HAP-1 (cell line): ENCODE data around the gene STEAP1B.

Experiments
- DNase-seq, 2 experiments: peaks; one replicate each; pipeline ENCODE4 v3.0.0-alpha.2; 2016 to 2020; ENCODE audit warnings: low spot score in 2 of 2
- H3K27me3 ChIP-seq: fragments of 250-450 bp; sonication (Bioruptor Pico); 2 replicates; pipeline ENCODE4 v1.5.1; 2020; ENCODE audit warnings: low read depth, mild to moderate bottlenecking, moderate library complexity
- H3K36me3 ChIP-seq: fragments of 250-450 bp; sonication (Bioruptor Pico); replicated peaks from 2 replicates; pipeline ENCODE4 v1.5.1; 2020; ENCODE audit warnings: mild to moderate bottlenecking
- H3K4me1 ChIP-seq: fragments of 250-450 bp; sonication (Bioruptor Pico); 2 replicates; pipeline ENCODE4 v1.5.1; 2020; ENCODE audit warnings: mild to moderate bottlenecking
- H3K4me3 ChIP-seq: fragments of 250-450 bp; sonication (Bioruptor Pico); 2 replicates; pipeline ENCODE4 v1.5.1; 2020; ENCODE audit warnings: mild to moderate bottlenecking, moderate library complexity
- H3K9me3 ChIP-seq: fragments of 250-450 bp; sonication (Bioruptor Pico); 2 replicates; pipeline ENCODE4 v1.5.1; 2020; ENCODE audit warnings: mild to moderate bottlenecking, moderate library complexity
- in situ Hi-C: fragments of 300-500 bp; cut with MboI; formaldehyde crosslinking; loops from 3 replicates; pipeline ENCODE4 v1.14.3; 2020; ENCODE audit warnings: low sequenced_read_pairs, inconsistent platforms, mixed read lengths

Gene STEAP1B

GRCh38 chr7:22486597-22486996 is 13.4 kb downstream of the STEAP1B start:
- Histone ChIP-seq H3K9me3 (no peaks in the 10 kb centered on the region), H3K4me3 (no peak overlapping the region), H3K4me1 (no peaks in the 10 kb centered on the region), H3K36me3 (peaks cover 27% of the 10 kb centered on the region), H3K27me3 (no peaks in the 10 kb centered on the region)
- in situ Hi-C loops = loop anchor here (5.0 kb wide), 1 partner anchor 379 kb away; no protein-coding TSS in a partner anchor
- DNase-seq = no peak

- H3K36me3 ChIP-seq = peaks cover 23% of the 10 kb centered on the region
- no peaks in the 10 kb centered on the region for H3K27me3 ChIP-seq
- no peaks in the 10 kb centered on the region for H3K4me1 ChIP-seq
- no peaks in the 10 kb centered on the region for H3K9me3 ChIP-seq
- DNase-seq = no peak
- in situ Hi-C loops = loop anchor here (5.0 kb wide), 1 partner anchor 378 kb away; no protein-coding TSS in a partner anchor
- no peak overlapping the region for H3K4me3 ChIP-seq
Observed at GRCh38 chr7:22485189-22485588, 14.8 kb downstream of the STEAP1B start.

GRCh38 chr7:22482503-22482902 is 17.5 kb downstream of the STEAP1B start:
- Histone ChIP-seq H3K4me3 (no peak overlapping the region), H3K4me1 (no peaks in the 10 kb centered on the region), H3K27me3 (no peaks in the 10 kb centered on the region), H3K9me3 (no peaks in the 10 kb centered on the region), H3K36me3 (peaks cover 16% of the 10 kb centered on the region)
- DNase-seq = no peak
- in situ Hi-C loops = no loop called here

- Histone ChIP-seq H3K36me3 (peaks cover 16% of the 10 kb centered on the region), H3K4me3 (no peak overlapping the region), H3K27me3 (no peaks in the 10 kb centered on the region), H3K9me3 (no peaks in the 10 kb centered on the region), H3K4me1 (no peaks in the 10 kb centered on the region)
- no peak for DNase-seq
- in situ Hi-C loops = no loop called here
Observed at GRCh38 chr7:22481726-22482125, 18.3 kb downstream of the STEAP1B start.

GRCh38 chr7:22480523-22481075 is 19.4 kb downstream of the STEAP1B start:
- Histone ChIP-seq H3K4me1 (no peaks in the 10 kb centered on the region), H3K4me3 (no peak overlapping the region), H3K36me3 (peaks cover 16% of the 10 kb centered on the region), H3K27me3 (no peaks in the 10 kb centered on the region), H3K9me3 (no peaks in the 10 kb centered on the region)
- in situ Hi-C loops = no loop called here
- DNase-seq = no peak

- no peak overlapping the region for H3K4me3 ChIP-seq
- H3K27me3 ChIP-seq = no peaks in the 10 kb centered on the region
- H3K36me3 ChIP-seq = peaks cover 4% of the 10 kb centered on the region; the same call in 1 of the 2 replicates
- H3K4me1 ChIP-seq = no peaks in the 10 kb centered on the region
- in situ Hi-C loops = no loop called here
- no peak for DNase-seq
- no peaks in the 10 kb centered on the region for H3K9me3 ChIP-seq
Observed at GRCh38 chr7:22477876-22478450, 22.0 kb downstream of the STEAP1B start.

- DNase-seq = no peak
- in situ Hi-C loops = no loop called here
- Histone ChIP-seq H3K9me3 (no peaks in the 10 kb centered on the region), H3K36me3 (peaks cover 4% of the 10 kb centered on the region; the same call in 1 of the 2 replicates), H3K4me1 (no peaks in the 10 kb centered on the region), H3K27me3 (no peaks in the 10 kb centered on the region), H3K4me3 (no peak overlapping the region)
Observed at GRCh38 chr7:22477262-22477661, 22.7 kb downstream of the STEAP1B start.

- no peaks in the 10 kb centered on the region for H3K4me1 ChIP-seq
- no peaks in the 10 kb centered on the region for H3K9me3 ChIP-seq
- no peaks in the 10 kb centered on the region for H3K27me3 ChIP-seq
- no peak overlapping the region for H3K4me3 ChIP-seq
- DNase-seq = no peak
- in situ Hi-C loops = no loop called here
- H3K36me3 ChIP-seq = peaks cover 4% of the 10 kb centered on the region; the same call in 1 of the 2 replicates
Observed at GRCh38 chr7:22476824-22477223, 23.2 kb downstream of the STEAP1B start.

- no peaks in the 10 kb centered on the region for H3K27me3 ChIP-seq
- no peak overlapping the region for H3K4me3 ChIP-seq
- H3K4me1 ChIP-seq = no peaks in the 10 kb centered on the region
- H3K36me3 ChIP-seq = no peaks in the 10 kb centered on the region; the same call in 1 of the 2 replicates
- in situ Hi-C loops = no loop called here
- H3K9me3 ChIP-seq = no peaks in the 10 kb centered on the region
- DNase-seq = no peak
Observed at GRCh38 chr7:22474645-22475044, 25.3 kb downstream of the STEAP1B start.

GRCh38 chr7:22470981-22471380 is 29.0 kb downstream of the STEAP1B start:
- in situ Hi-C loops = no loop called here
- DNase-seq = no peak

GRCh38 chr7:22469371-22470143 is 30.4 kb downstream of the STEAP1B start:
- DNase-seq = no peak
- Histone ChIP-seq H3K9me3 (no peaks in the 10 kb centered on the region), H3K4me3 (no peak overlapping the region), H3K36me3 (no peaks in the 10 kb centered on the region; the same call in 1 of the 2 replicates), H3K4me1 (no peaks in the 10 kb centered on the region), H3K27me3 (no peaks in the 10 kb centered on the region)
- in situ Hi-C loops = no loop called here

More at GRCh38 chr7:22470981-22471380, 29.0 kb downstream of the STEAP1B start:
- Histone ChIP-seq H3K9me3 (no peaks in the 10 kb centered on the region), H3K4me1 (no peaks in the 10 kb centered on the region), H3K27me3 (no peaks in the 10 kb centered on the region), H3K36me3 (no peaks in the 10 kb centered on the region; the same call in 1 of the 2 replicates), H3K4me3 (no peak overlapping the region)

- in situ Hi-C loops = no loop called here
- DNase-seq = no peak
- Histone ChIP-seq H3K36me3 (no peaks in the 10 kb centered on the region), H3K4me1 (no peaks in the 10 kb centered on the region), H3K4me3 (no peak overlapping the region), H3K9me3 (no peaks in the 10 kb centered on the region), H3K27me3 (no peaks in the 10 kb centered on the region)
Observed at GRCh38 chr7:22468609-22469008, 31.4 kb downstream of the STEAP1B start.

- Histone ChIP-seq H3K27me3 (no peaks in the 10 kb centered on the region), H3K9me3 (no peaks in the 10 kb centered on the region), H3K36me3 (no peaks in the 10 kb centered on the region), H3K4me1 (no peaks in the 10 kb centered on the region), H3K4me3 (no peak overlapping the region)
- no peak for DNase-seq
- in situ Hi-C loops = no loop called here
Observed at GRCh38 chr7:22464299-22464698, 35.7 kb downstream of the STEAP1B start.

GRCh38 chr7:22460363-22460988 is 39.5 kb downstream of the STEAP1B start:
- no peak overlapping the region for H3K4me3 ChIP-seq
- H3K36me3 ChIP-seq = no peaks in the 10 kb centered on the region
- no peaks in the 10 kb centered on the region for H3K27me3 ChIP-seq
- no peaks in the 10 kb centered on the region for H3K4me1 ChIP-seq
- in situ Hi-C loops = no loop called here
- DNase-seq = no peak
- H3K9me3 ChIP-seq = no peaks in the 10 kb centered on the region
